Activated naive CD8-positive, alpha-beta T cell (primary cell): ENCODE results near the gene CDC42BPG.
A peak's percentile ranks its signal among the peaks of the same experiment; 100 is the strongest.

ENCODE experiments used
- H3K27ac Mint-ChIP-seq: one replicate; pipeline ENCODE4 v1.8.0; 2021; ENCODE audit warnings: mixed read lengths
- H3K27me3 Mint-ChIP-seq: one replicate; pipeline ENCODE4 v1.8.0; 2021; ENCODE audit warnings: mixed read lengths
- H3K36me3 Mint-ChIP-seq: one replicate; pipeline ENCODE4 v1.8.0; 2021; ENCODE audit warnings: mixed read lengths
- H3K4me1 Mint-ChIP-seq: one replicate; pipeline ENCODE4 v1.8.0; 2021; ENCODE audit warnings: low read depth, mixed read lengths
- H3K4me3 Mint-ChIP-seq: one replicate; pipeline ENCODE4 v1.8.0; 2021; ENCODE audit warnings: mild to moderate bottlenecking, mixed read lengths
- H3K9me3 Mint-ChIP-seq: one replicate; pipeline ENCODE4 v1.8.0; 2021; ENCODE audit warnings: low read depth, mixed read lengths

Gene CDC42BPG

GRCh38 chr11:64802370-64803157 is 41.9 kb downstream of the CDC42BPG start:
- Mint-ChIP-seq H3K4me1 (peaks cover 32% of the 10 kb centered on the region), H3K4me3 (peak overlapping the region; percentile 78), H3K27ac (peak overlapping the region; percentile 76), H3K9me3 (no peaks in the 10 kb centered on the region), H3K36me3 (peaks cover 4% of the 10 kb centered on the region), H3K27me3 (no peaks in the 10 kb centered on the region)

- Mint-ChIP-seq H3K36me3 (peaks cover under 1% of the 10 kb centered on the region), H3K27me3 (no peaks in the 10 kb centered on the region), H3K9me3 (no peaks in the 10 kb centered on the region), H3K4me1 (peaks cover 28% of the 10 kb centered on the region), H3K4me3 (peak overlapping the region; percentile 78), H3K27ac (peak overlapping the region; percentile 76)
These were observed 42.7 kb downstream of the CDC42BPG start for GRCh38 chr11:64801561-64802369.

GRCh38 chr11:64801158-64801464 is 43.3 kb downstream of the CDC42BPG start:
- no peaks in the 10 kb centered on the region for H3K27me3 Mint-ChIP-seq
- H3K4me3 Mint-ChIP-seq = peak overlapping the region; percentile 78
- H3K36me3 Mint-ChIP-seq = no peaks in the 10 kb centered on the region
- peaks cover 27% of the 10 kb centered on the region for H3K4me1 Mint-ChIP-seq
- H3K27ac Mint-ChIP-seq = peak overlapping the region; percentile 10
- no peaks in the 10 kb centered on the region for H3K9me3 Mint-ChIP-seq

GRCh38 chr11:64800303-64801157 is 43.9 kb downstream of the CDC42BPG start:
- H3K9me3 Mint-ChIP-seq = no peaks in the 10 kb centered on the region
- H3K27me3 Mint-ChIP-seq = no peaks in the 10 kb centered on the region
- H3K4me3 Mint-ChIP-seq = peak overlapping the region; percentile 78
- H3K27ac Mint-ChIP-seq = no peak overlapping the region
- H3K36me3 Mint-ChIP-seq = no peaks in the 10 kb centered on the region
- peaks cover 30% of the 10 kb centered on the region for H3K4me1 Mint-ChIP-seq

GRCh38 chr11:64799623-64800302 is 44.7 kb downstream of the CDC42BPG start:
- H3K36me3 Mint-ChIP-seq = no peaks in the 10 kb centered on the region

GRCh38 chr11:64799256-64799622 is 45.2 kb downstream of the CDC42BPG start:
- H3K36me3 Mint-ChIP-seq = no peaks in the 10 kb centered on the region
- peaks cover 37% of the 10 kb centered on the region for H3K4me1 Mint-ChIP-seq
- no peaks in the 10 kb centered on the region for H3K9me3 Mint-ChIP-seq
- no peaks in the 10 kb centered on the region for H3K27me3 Mint-ChIP-seq
- H3K27ac Mint-ChIP-seq = peak overlapping the region; percentile 67
- no peak overlapping the region for H3K4me3 Mint-ChIP-seq

More at GRCh38 chr11:64799623-64800302, 44.7 kb downstream of the CDC42BPG start:
- Mint-ChIP-seq H3K4me3 (no peak overlapping the region), H3K4me1 (peaks cover 33% of the 10 kb centered on the region), H3K27ac (peak overlapping the region; percentile 67), H3K27me3 (no peaks in the 10 kb centered on the region), H3K9me3 (no peaks in the 10 kb centered on the region)

- Mint-ChIP-seq H3K27ac (no peak overlapping the region), H3K36me3 (no peaks in the 10 kb centered on the region), H3K27me3 (no peaks in the 10 kb centered on the region), H3K9me3 (no peaks in the 10 kb centered on the region), H3K4me3 (no peak overlapping the region), H3K4me1 (peaks cover 38% of the 10 kb centered on the region)
These were observed 47.5 kb downstream of the CDC42BPG start for GRCh38 chr11:64796757-64797541.

GRCh38 chr11:64796047-64796756 is 48.3 kb downstream of the CDC42BPG start:
- H3K4me1 Mint-ChIP-seq = peaks cover 32% of the 10 kb centered on the region
- no peaks in the 10 kb centered on the region for H3K36me3 Mint-ChIP-seq
- no peak overlapping the region for H3K27ac Mint-ChIP-seq

GRCh38 chr11:64794526-64794925 is 49.9 kb downstream of the CDC42BPG start:
- Mint-ChIP-seq H3K27ac (peak overlapping the region; percentile 91), H3K27me3 (no peaks in the 10 kb centered on the region), H3K36me3 (no peaks in the 10 kb centered on the region), H3K4me3 (no peak overlapping the region), H3K4me1 (peaks cover 28% of the 10 kb centered on the region), H3K9me3 (no peaks in the 10 kb centered on the region)

More at GRCh38 chr11:64796047-64796756, 48.3 kb downstream of the CDC42BPG start:
- H3K27me3 Mint-ChIP-seq = no peaks in the 10 kb centered on the region
- no peaks in the 10 kb centered on the region for H3K9me3 Mint-ChIP-seq
- no peak overlapping the region for H3K4me3 Mint-ChIP-seq

- H3K9me3 Mint-ChIP-seq = no peaks in the 10 kb centered on the region
- H3K27me3 Mint-ChIP-seq = no peaks in the 10 kb centered on the region
- no peak overlapping the region for H3K4me3 Mint-ChIP-seq
- peak overlapping the region; percentile 91 for H3K27ac Mint-ChIP-seq
- H3K4me1 Mint-ChIP-seq = peaks cover 25% of the 10 kb centered on the region
- H3K36me3 Mint-ChIP-seq = no peaks in the 10 kb centered on the region
These were observed 50.9 kb downstream of the CDC42BPG start for GRCh38 chr11:64793271-64794160.

- Mint-ChIP-seq H3K4me3 (no peak overlapping the region), H3K27me3 (no peaks in the 10 kb centered on the region), H3K36me3 (no peaks in the 10 kb centered on the region), H3K27ac (peak overlapping the region; percentile 46), H3K9me3 (no peaks in the 10 kb centered on the region), H3K4me1 (peaks cover 28% of the 10 kb centered on the region)
These were observed 52.0 kb downstream of the CDC42BPG start for GRCh38 chr11:64792482-64792881.

GRCh38 chr11:64791781-64792291 is 52.6 kb downstream of the CDC42BPG start:
- no peak overlapping the region for H3K4me3 Mint-ChIP-seq
- H3K4me1 Mint-ChIP-seq = peaks cover 28% of the 10 kb centered on the region
- H3K27ac Mint-ChIP-seq = no peak overlapping the region
- H3K27me3 Mint-ChIP-seq = no peaks in the 10 kb centered on the region
- H3K36me3 Mint-ChIP-seq = no peaks in the 10 kb centered on the region
- H3K9me3 Mint-ChIP-seq = no peaks in the 10 kb centered on the region
